Muscle layer of duodenum (tissue), 2 donors: Measurements from ENCODE around the gene HIBADH.
"Not testable (repeated sequence)": the region's sequence is repeated elsewhere in the genome, so short reads cannot be mapped to it uniquely, and the experiment has no call there.

Experiments
- H3K27ac ChIP-seq: one replicate; pipeline ENCODE4 v1.7.0; 2013; ENCODE audit warnings: mild to moderate bottlenecking, low read length
- H3K27me3 ChIP-seq: one replicate; pipeline ENCODE4 v1.7.0; 2013; ENCODE audit warnings: low read depth, mild to moderate bottlenecking, control low read depth, low read length
- H3K36me3 ChIP-seq, 2 donors: one replicate each; pipeline ENCODE4 v1.7.0; 2013; ENCODE audit warnings: low read length in 2 of 2, control low read depth in 1 of 2, mild to moderate bottlenecking in 1 of 2; ENCODE audit not compliant: insufficient read depth in 2 of 2, control insufficient read depth in 1 of 2
- H3K4me1 ChIP-seq, 2 donors: one replicate each; pipeline ENCODE4 v1.7.0; 2013; ENCODE audit warnings: low read length in 2 of 2, mild to moderate bottlenecking in 2 of 2, control low read depth in 1 of 2, moderate library complexity in 1 of 2; ENCODE audit not compliant: insufficient read depth in 2 of 2, control insufficient read depth in 1 of 2
- H3K4me3 ChIP-seq, 2 donors: one replicate each; pipeline ENCODE4 v1.7.0; 2013; ENCODE audit warnings: low read length in 2 of 2, low read depth in 1 of 2, mild to moderate bottlenecking in 1 of 2
- H3K9me3 ChIP-seq, 2 donors: one replicate each; pipeline ENCODE4 v1.7.0; 2013; ENCODE audit warnings: low read length in 2 of 2, control low read depth in 1 of 2, mild to moderate bottlenecking in 1 of 2; ENCODE audit not compliant: control insufficient read depth in 1 of 2
- donor health status: healthy.

Gene HIBADH

DNA sequence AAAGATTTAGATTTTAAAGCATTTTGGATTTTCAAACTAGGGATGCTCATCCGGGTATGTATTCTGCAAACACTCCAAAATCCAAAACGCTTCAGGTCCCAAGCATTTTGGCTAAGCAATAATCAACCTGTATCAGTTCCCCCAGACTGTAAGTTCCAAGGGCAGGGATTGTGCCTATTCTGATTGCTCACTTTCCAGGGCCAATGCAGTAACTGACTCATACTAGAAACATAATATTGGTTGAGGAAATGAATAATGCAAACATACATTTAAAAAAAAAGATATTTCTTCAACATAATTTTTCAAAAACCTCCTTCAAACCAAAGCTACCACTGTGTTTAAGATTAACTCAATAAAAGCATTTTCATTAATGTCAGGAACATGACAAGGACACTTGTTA lies 69.5 kb downstream of the HIBADH start:
- Histone ChIP-seq H3K36me3 (no peaks in the 10 kb centered on the region), H3K27ac (no peak overlapping the region), H3K27me3 (no peaks in the 10 kb centered on the region), H3K4me3 (no peak overlapping the region), H3K4me1 (no peaks in the 10 kb centered on the region), H3K9me3 (no peaks in the 10 kb centered on the region)

DNA sequence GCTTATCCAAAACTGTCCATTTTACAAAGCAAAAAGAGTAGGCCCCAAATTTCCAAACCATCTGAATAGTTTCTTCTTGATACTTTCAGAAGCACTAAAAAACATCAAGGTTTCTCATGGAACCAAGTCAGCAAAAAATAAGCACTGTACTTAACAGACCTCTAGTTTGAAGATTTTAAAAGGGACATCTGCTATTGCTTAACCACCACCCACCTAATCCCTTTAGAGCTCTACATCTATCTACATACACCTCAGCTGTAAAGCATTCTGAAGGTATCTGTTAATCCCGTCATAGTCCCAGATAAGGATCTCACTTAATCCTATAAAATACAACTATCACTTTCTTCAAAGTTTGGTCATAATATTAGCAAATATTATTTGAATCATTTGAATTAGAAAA lies 72.3 kb downstream of the HIBADH start:
- Histone ChIP-seq H3K36me3 (no peaks in the 10 kb centered on the region), H3K27me3 (no peaks in the 10 kb centered on the region), H3K9me3 (no peaks in the 10 kb centered on the region), H3K4me3 (no peak overlapping the region), H3K27ac (no peak overlapping the region), H3K4me1 (no peaks in the 10 kb centered on the region)

DNA sequence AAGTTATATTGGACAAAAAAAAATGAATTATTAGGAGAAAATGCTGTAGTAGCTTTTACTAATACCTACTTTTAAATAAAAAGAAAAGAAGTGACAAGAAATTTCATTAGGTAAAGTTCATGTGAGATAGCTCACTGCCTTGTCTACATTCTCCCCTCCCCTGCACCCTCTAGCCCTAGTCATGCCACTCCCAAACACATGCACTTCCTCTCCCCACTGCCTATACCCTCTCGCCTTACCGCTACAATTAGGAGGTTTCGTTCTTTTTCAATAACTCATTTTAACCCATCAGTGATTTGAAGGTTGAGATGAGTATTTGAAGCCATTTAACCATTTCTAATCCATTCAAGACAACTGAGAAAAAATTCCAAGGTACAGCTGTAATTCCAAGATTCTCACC lies 75.3 kb downstream of the HIBADH start:
- H3K27me3 ChIP-seq, result no peaks in the 10 kb centered on the region
- H3K9me3 ChIP-seq, result no peaks in the 10 kb centered on the region
- no peaks in the 10 kb centered on the region for H3K4me1 ChIP-seq
- no peak overlapping the region for H3K4me3 ChIP-seq
- no peak overlapping the region for H3K27ac ChIP-seq
- H3K36me3 ChIP-seq, result no peaks in the 10 kb centered on the region

GRCh38 chr7:27586825-27587224 lies 75.9 kb downstream of the HIBADH start:
- H3K9me3 ChIP-seq, result no peaks in the 10 kb centered on the region
- no peaks in the 10 kb centered on the region for H3K27me3 ChIP-seq
- no peaks in the 10 kb centered on the region for H3K4me1 ChIP-seq
- no peak overlapping the region for H3K4me3 ChIP-seq
- H3K27ac ChIP-seq, result no peak overlapping the region
- no peaks in the 10 kb centered on the region for H3K36me3 ChIP-seq

GRCh38 chr7:27585781-27586447 lies 76.8 kb downstream of the HIBADH start:
- no peaks in the 10 kb centered on the region for H3K36me3 ChIP-seq
- no peaks in the 10 kb centered on the region for H3K27me3 ChIP-seq
- no peaks in the 10 kb centered on the region for H3K4me1 ChIP-seq

GRCh38 chr7:27581906-27582305 lies 80.8 kb downstream of the HIBADH start:
- H3K27ac ChIP-seq, result no peak overlapping the region
- no peaks in the 10 kb centered on the region for H3K4me1 ChIP-seq
- no peaks in the 10 kb centered on the region for H3K36me3 ChIP-seq
- H3K9me3 ChIP-seq, result no peaks in the 10 kb centered on the region
- no peak overlapping the region for H3K4me3 ChIP-seq
- H3K27me3 ChIP-seq, result no peaks in the 10 kb centered on the region

More at GRCh38 chr7:27585781-27586447, 76.8 kb downstream of the HIBADH start:
- H3K9me3 ChIP-seq, result no peaks in the 10 kb centered on the region
- H3K27ac ChIP-seq, result no peak overlapping the region
- H3K4me3 ChIP-seq, result no peak overlapping the region

DNA sequence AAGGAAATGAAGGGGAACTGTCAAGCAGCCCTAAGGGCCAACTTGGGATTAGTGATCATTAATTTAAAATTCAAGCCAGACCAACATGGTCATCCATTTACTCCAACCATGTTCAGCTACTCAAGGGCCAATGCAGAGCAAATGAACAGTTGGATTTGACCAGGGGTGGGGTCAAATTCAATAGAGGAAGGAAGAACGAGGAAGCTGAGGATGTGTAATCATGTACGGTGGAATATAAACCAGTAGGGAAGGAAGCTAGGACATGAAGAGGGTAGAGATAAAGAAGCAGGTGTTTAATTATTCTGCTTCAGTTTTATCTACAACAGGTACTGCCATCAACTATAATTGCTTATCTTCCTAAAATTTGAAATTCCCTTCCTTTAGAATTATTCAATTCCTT lies 81.6 kb downstream of the HIBADH start:
- Histone ChIP-seq H3K4me3 (no peak overlapping the region), H3K4me1 (no peaks in the 10 kb centered on the region), H3K27ac (no peak overlapping the region), H3K27me3 (no peaks in the 10 kb centered on the region), H3K36me3 (no peaks in the 10 kb centered on the region), H3K9me3 (no peaks in the 10 kb centered on the region)

- H3K4me1 ChIP-seq, result no peaks in the 10 kb centered on the region
- H3K27ac ChIP-seq, result no peak overlapping the region
- no peaks in the 10 kb centered on the region for H3K27me3 ChIP-seq
- no peaks in the 10 kb centered on the region for H3K9me3 ChIP-seq
- H3K36me3 ChIP-seq, result no peaks in the 10 kb centered on the region
- H3K4me3 ChIP-seq, result no peak overlapping the region
Observed at GRCh38 chr7:27579565-27579964, 83.1 kb downstream of the HIBADH start.

DNA sequence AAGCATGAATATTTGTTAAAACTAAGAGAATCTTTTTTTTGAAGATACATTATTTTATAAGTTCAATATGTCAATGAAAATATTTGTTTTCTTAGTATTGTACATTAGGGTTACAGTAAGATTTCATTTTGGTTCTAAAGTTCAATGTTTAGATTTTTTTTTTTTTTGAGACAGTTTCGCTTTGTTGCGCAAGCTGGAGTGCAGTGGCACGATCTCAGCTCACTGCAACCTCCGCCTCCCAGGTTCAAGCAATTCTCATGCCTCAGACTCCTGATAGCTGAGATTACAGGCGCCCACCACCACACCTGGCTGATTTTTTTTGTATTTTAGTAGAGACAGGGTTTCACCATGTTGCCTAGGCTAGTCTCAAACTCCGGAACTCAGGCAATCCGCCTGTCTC lies 84.5 kb downstream of the HIBADH start:
- not testable (repeated sequence) for H3K4me1 ChIP-seq, H3K36me3 ChIP-seq, H3K9me3 ChIP-seq, H3K27me3 ChIP-seq, H3K27ac ChIP-seq, H3K4me3 ChIP-seq

DNA sequence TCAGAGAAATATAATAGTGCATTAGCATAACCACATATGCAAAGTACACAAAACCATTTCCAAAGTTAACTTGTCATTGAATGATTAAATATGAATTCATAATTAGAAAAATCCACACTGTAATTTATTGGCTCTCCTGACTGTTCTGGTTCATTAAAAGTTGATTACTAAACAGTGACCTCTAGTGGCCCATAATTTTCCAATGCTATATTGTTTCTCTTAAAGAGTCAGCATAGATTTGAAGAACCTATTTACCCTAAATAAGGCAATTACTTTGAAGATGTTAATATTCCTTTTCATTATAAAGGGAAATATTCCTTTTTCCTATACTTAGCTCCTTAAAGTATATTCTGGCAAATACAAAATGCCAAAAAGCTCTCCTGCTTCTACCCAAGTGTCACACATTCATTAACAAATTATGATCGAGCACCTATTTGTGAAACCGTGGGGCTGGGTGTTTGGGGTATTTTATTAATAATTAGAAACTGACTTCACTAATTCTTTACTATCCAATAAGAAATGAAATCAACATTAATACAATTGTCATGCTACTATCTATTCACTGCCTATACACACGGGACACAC lies 86.2 kb downstream of the HIBADH start:
- no peak overlapping the region for H3K27ac ChIP-seq
- H3K4me3 ChIP-seq, result no peak overlapping the region
- no peaks in the 10 kb centered on the region for H3K36me3 ChIP-seq
- no peaks in the 10 kb centered on the region for H3K27me3 ChIP-seq
- no peaks in the 10 kb centered on the region for H3K9me3 ChIP-seq
- no peaks in the 10 kb centered on the region for H3K4me1 ChIP-seq

GRCh38 chr7:27575613-27576012 lies 87.1 kb downstream of the HIBADH start:
- Histone ChIP-seq H3K27ac (no peak overlapping the region), H3K4me1 (no peaks in the 10 kb centered on the region), H3K36me3 (no peaks in the 10 kb centered on the region), H3K4me3 (no peak overlapping the region), H3K27me3 (no peaks in the 10 kb centered on the region), H3K9me3 (no peaks in the 10 kb centered on the region)

GRCh38 chr7:27569106-27569505 lies 93.6 kb downstream of the HIBADH start:
- Histone ChIP-seq H3K27ac (no peak overlapping the region), H3K9me3 (no peaks in the 10 kb centered on the region), H3K4me3 (no peak overlapping the region), H3K27me3 (no peaks in the 10 kb centered on the region), H3K4me1 (no peaks in the 10 kb centered on the region), H3K36me3 (no peaks in the 10 kb centered on the region)
